Endothelial cell of umbilical vein (primary cell): ENCODE data around the gene PSMD5. TPM values are rescaled to one million over a fixed set of nuclear protein-coding genes. Genes with fewer than 3 reads are reported as not detected.

Experiments used
- BruUV-seq: library from RNA; stranded (reverse); fragments of 400-500 nt; replicated peaks from 2 replicates; lab custom pipeline; 2021; lab: Mats Ljungman, UMichigan
- CTCF ChIA-PET: fragments of 300-600, 350-600 bp; sonication (Branson Sonifier 250); formaldehyde crosslinking; loops from one replicate; lab custom pipeline; 2021; ENCODE audit warnings: antibody characterized with exemption, inconsistent platforms; lab: Charles Lee
- POLR2A ChIA-PET: fragments of 300-600, 350-600 bp; sonication (Branson Sonifier 250); formaldehyde crosslinking; loops from one replicate; lab custom pipeline; 2021; ENCODE audit warnings: antibody characterized with exemption, inconsistent platforms; lab: Charles Lee
- DNase-seq: peaks from one replicate; pipeline ENCODE4 v3.0.0-alpha.2; 2011; ENCODE audit warnings: low read depth, low spot score
- FAIRE-seq: peaks from 2 replicates; lab custom pipeline; 2011; peaks lifted over from hg19 to GRCh38; lab: Jason Lieb, UNC
- H2AFZ ChIP-seq: 2 replicates; pipeline ENCODE4 v1.6.0; 2012; ENCODE audit warnings: low read depth, low read length, control low read depth, inconsistent platforms
- H3K27ac ChIP-seq: 2 replicates; pipeline ENCODE4 v1.5.1; 2011; ENCODE audit warnings: low read depth, mild to moderate bottlenecking, control low read depth, low read length, moderate library complexity; ENCODE audit not compliant: insufficient read depth
- H3K27me3 ChIP-seq, 2 experiments: 2 replicates each; pipeline versions ENCODE4 v1.6.0 to v1.6.1; 2011; ENCODE audit warnings: low read length in 2 of 2, mixed read lengths in 1 of 2; ENCODE audit not compliant: control insufficient read depth in 2 of 2, insufficient read depth in 2 of 2
- H3K36me3 ChIP-seq, 2 experiments: 2 replicates in 1 of 2; 3 replicates in 1 of 2; pipeline ENCODE4 v1.5.1; 2011; ENCODE audit warnings: low read length in 2 of 2, mild to moderate bottlenecking in 1 of 2, moderate library complexity in 1 of 2; ENCODE audit not compliant: control insufficient read depth in 2 of 2, insufficient read depth in 2 of 2; ENCODE audit errors: extremely low read depth in 1 of 2
- H3K4me1 ChIP-seq: 3 replicates; pipeline ENCODE4 v1.5.1; 2011; ENCODE audit warnings: mild to moderate bottlenecking, low read length; ENCODE audit not compliant: control insufficient read depth, insufficient read depth; ENCODE audit errors: extremely low read depth
- H3K4me2 ChIP-seq: 2 replicates; pipeline ENCODE4 v1.6.1; 2011; ENCODE audit warnings: low read length, control low read depth, mixed read lengths; ENCODE audit not compliant: insufficient read depth
- H3K4me3 ChIP-seq, 3 experiments: fragments of 200-600 bp in 1 of 3; sonication (generic), shearing (Covaris generic) in 1 of 3; replicated peaks in 1 of 3; 2 replicates each; pipeline ENCODE4 v1.5.1; 2011 to 2016; ENCODE audit warnings: control low read depth in 3 of 3, low read length in 3 of 3, mild to moderate bottlenecking in 2 of 3, inconsistent platforms in 1 of 3, low read depth in 1 of 3, moderate library complexity in 1 of 3; ENCODE audit not compliant: insufficient read depth in 1 of 3
- H3K79me2 ChIP-seq: 2 replicates; pipeline ENCODE4 v1.6.0; 2012; ENCODE audit warnings: low read length, inconsistent platforms; ENCODE audit not compliant: control insufficient read depth, insufficient read depth
- H3K9ac ChIP-seq: replicated peaks from 2 replicates; pipeline ENCODE3; 2011; ENCODE audit warnings: low read length, control low read depth; ENCODE audit not compliant: insufficient read depth; ENCODE audit errors: extremely low read depth
- H3K9me1 ChIP-seq: replicated peaks from 3 replicates; pipeline ENCODE4 v1.6.0; 2011; ENCODE audit warnings: mild to moderate bottlenecking, low read length; ENCODE audit not compliant: control insufficient read depth, insufficient read depth; ENCODE audit errors: extremely low read depth
- H3K9me3 ChIP-seq: replicated peaks from 2 replicates; pipeline ENCODE4 v1.5.1; 2012; ENCODE audit warnings: low read length, inconsistent platforms; ENCODE audit not compliant: control insufficient read depth, insufficient read depth
- H4K20me1 ChIP-seq: replicated peaks from 2 replicates; pipeline ENCODE3; 2011; ENCODE audit warnings: mild to moderate bottlenecking, low read length; ENCODE audit not compliant: control insufficient read depth, insufficient read depth; ENCODE audit errors: extremely low read depth
- CTCF ChIP-seq, 2 donors: IDR thresholded peaks; 1 replicate in 1 of 2; 2 replicates in 1 of 2; pipeline ENCODE4 v1.5.1; 2011; ENCODE audit warnings: low read length in 2 of 2, mild to moderate bottlenecking in 2 of 2, moderate library complexity in 2 of 2, control low read depth in 1 of 2, inconsistent platforms in 1 of 2, low read depth in 1 of 2; ENCODE audit not compliant: insufficient read depth in 1 of 2; ENCODE audit errors: extremely low read depth in 1 of 2
- EZH2 ChIP-seq: IDR thresholded peaks from 2 replicates; pipeline ENCODE4 v1.6.1; 2012; ENCODE audit warnings: borderline replicate concordance, low read depth, mild to moderate bottlenecking, moderate library complexity, low read length, inconsistent platforms; ENCODE audit not compliant: severe bottlenecking
- FOS ChIP-seq: IDR thresholded peaks from 2 replicates; pipeline ENCODE4 v1.6.1; 2011; ENCODE audit warnings: mild to moderate bottlenecking, low read length, moderate library complexity, borderline replicate concordance; ENCODE audit not compliant: insufficient read depth
- GATA2 ChIP-seq: IDR thresholded peaks from 2 replicates; pipeline ENCODE4 v1.7.0; 2011; ENCODE audit warnings: low read depth, mild to moderate bottlenecking, moderate library complexity, mixed read lengths, low read length; ENCODE audit not compliant: insufficient read length, insufficient read depth
- JUN ChIP-seq: IDR thresholded peaks from 2 replicates; pipeline ENCODE4 v1.6.1; 2011; ENCODE audit warnings: borderline replicate concordance, low read depth; ENCODE audit not compliant: insufficient read length, insufficient read depth
- MAX ChIP-seq: IDR thresholded peaks from 2 replicates; pipeline ENCODE4 v1.6.1; 2011; ENCODE audit not compliant: insufficient read depth, insufficient read length
- MYC ChIP-seq: IDR thresholded peaks from one replicate; pipeline ENCODE4 v1.6.1; 2011; ENCODE audit warnings: mild to moderate bottlenecking, low read depth, low read length
- POLR2A ChIP-seq: IDR thresholded peaks from 2 replicates; pipeline ENCODE4 v1.6.1; 2012; ENCODE audit warnings: low read depth, mild to moderate bottlenecking, control low read depth, low read length
- POLR2AphosphoS5 ChIP-seq: IDR thresholded peaks from 2 replicates; pipeline ENCODE4 v1.6.1; 2012; ENCODE audit warnings: low read depth, mild to moderate bottlenecking, control low read depth, low read length, moderate library complexity; ENCODE audit not compliant: insufficient read depth
- dilution Hi-C: fragments of 300-500 bp; cut with MboI; formaldehyde crosslinking; loops from one replicate; pipeline ENCODE4 v1.15.0; 2019; ENCODE audit warnings: low sequenced_read_pairs; ENCODE audit not compliant: extremely low pct_ligation_motif_present
- intact Hi-C: fragments of 100-400 bp; cut with micrococcal nuclease; formaldehyde crosslinking; loops from one replicate; pipeline ENCODE4 v1.10.0; 2022
- polyA plus RNA-seq, 4 experiments: library from polyadenylated mRNA; depleted of rRNA in 3 of 4; stranded (reverse) in 3 of 4; unstranded in 1 of 4; fragments of >200 nt; gene quantifications; 2 replicates each; pipeline versions ENCODE4 v1.2.1 to v1.2.3, GENCODE V29; 2011 to 2012; ENCODE audit warnings: missing spikeins in 1 of 4
- total RNA-seq: library from RNA; stranded (reverse); gene quantifications from 2 replicates; pipeline ENCODE4 v1.2.3, GENCODE V29; 2021

Gene PSMD5
- total and polyA plus RNA-seq, 2 donors (not counting 3 experiments of a cell fraction or from before 2014, with no cell fraction given): 20.4 to 70.2 TPM

- DNase-seq: no peak
- dilution Hi-C loops: no loop called here
- no peak for TF ChIP-seq GATA2
- TF ChIP-seq MAX: no peak
- no peak for TF ChIP-seq POLR2AphosphoS5
- no peak for TF ChIP-seq POLR2A
- TF ChIP-seq FOS: no peak
- no peak for TF ChIP-seq CTCF (IDR thresholded peaks at IDR 0.05; ENCODE audit: extremely low read depth in 1 of 2, insufficient read depth in 1 of 2, low read depth in 1 of 2, low read length in 2 of 2)
- no peak for TF ChIP-seq EZH2
- no peak for TF ChIP-seq MYC
- TF ChIP-seq JUN: no peak
- ChIA-PET POLR2A (no interaction called here), CTCF (interaction anchor here (1.3 kb wide), 1 partner anchor 98 kb away, joined by 4 read pairs; no protein-coding TSS in a partner anchor)
- Histone ChIP-seq H3K4me1 (peaks cover 13% of the 10 kb centered on the region), H3K36me3 (no peaks in the 10 kb centered on the region), H3K27me3 (no peaks in the 10 kb centered on the region), H2AFZ (no peak overlapping the region), H4K20me1 (no peaks in the 10 kb centered on the region), H3K9me1 (no peaks in the 10 kb centered on the region), H3K4me3 (no peak overlapping the region), H3K9ac (no peak overlapping the region), H3K4me2 (no peak overlapping the region), H3K27ac (no peak overlapping the region), H3K9me3 (no peaks in the 10 kb centered on the region), H3K79me2 (peaks cover 41% of the 10 kb centered on the region)
- intact Hi-C loops: no loop called here
- BruUV-seq: no TSS peak
- no peak for FAIRE-seq
These were observed 3.6 kb downstream of the PSMD5 start for GRCh38 chr9:120839146-120839545.
